Embryonic facial prominence (tissue), 1 donor: ENCODE measurements around the gene LDHB.
A peak's percentile ranks its signal among the peaks of the same experiment; 100 is the strongest.
"Not testable (repeated sequence)": the region's sequence is repeated elsewhere in the genome, so short reads cannot be mapped to it uniquely, and the experiment has no call there.

Experiments
- DNase-seq: peaks from one replicate; pipeline ENCODE4 v3.0.0-alpha.2; 2016; ENCODE audit errors: extremely low spot score

Gene LDHB

DNA sequence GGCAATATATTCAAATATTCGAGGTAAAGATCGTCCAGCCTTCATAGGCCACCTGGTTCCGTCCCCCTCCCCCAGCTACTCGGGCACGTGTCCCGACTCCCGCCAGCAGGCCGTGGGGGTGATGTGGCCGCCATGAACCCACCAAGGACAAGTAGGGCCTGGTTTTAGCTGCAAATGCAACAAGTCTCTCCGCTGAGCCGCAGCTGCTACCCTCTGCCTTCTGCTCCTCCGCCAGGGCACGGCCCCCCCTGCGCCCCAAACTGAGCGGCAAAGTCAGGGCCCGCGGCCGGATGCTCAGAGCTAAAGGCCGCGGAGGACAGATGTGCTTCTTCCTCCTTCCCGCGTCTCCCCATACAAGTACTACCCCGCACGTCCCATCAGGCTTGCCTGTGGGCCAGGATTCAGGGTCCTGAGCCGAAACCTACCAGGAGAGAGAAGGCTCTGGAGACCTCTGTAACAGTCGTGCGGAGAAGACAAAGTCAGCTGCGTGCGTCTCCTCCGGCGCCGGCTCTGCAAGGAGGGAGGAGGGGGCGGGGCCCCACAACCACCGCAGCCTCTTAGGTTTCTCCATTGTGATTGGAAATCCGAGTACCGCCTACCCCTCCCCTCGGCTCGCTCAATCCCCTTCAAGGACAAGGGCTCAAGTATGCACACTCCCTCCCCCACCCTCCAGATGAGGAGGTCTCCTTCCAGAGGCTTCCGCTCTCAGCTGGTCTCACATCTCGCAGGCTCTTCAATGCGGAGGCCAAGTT is at the start of gene LDHB:
LDHB (minus strand) TSS at position 517 of the 752 bp plus-strand sequence. CDS start 3,171 bp downstream, outside the sequence.
- peak; percentile 93 for DNase-seq

- DNase-seq: no peak
Measured at GRCh38 chr12:21704847-21705246, 47.2 kb upstream of the LDHB start.

DNA sequence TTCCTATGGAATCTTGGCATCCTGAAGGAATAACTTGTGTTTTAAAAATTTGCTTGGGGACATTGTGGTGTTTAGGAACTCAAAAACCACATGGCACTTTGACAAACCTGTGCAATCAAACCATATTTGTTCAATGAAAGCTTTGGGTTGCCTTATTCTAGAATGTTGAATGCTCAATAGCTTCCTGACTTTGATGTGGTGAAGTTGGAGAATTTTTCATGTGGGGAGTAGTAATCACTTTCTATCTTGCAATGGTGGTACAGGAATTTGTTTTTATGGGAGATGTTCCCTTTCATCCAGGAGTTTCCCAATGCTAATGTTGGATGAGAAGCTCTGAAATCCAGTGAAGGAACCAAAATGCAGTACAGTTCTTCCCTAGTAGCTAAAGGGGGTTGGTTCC is 42.2 kb upstream of the LDHB start:
- DNase-seq: no peak

DNA sequence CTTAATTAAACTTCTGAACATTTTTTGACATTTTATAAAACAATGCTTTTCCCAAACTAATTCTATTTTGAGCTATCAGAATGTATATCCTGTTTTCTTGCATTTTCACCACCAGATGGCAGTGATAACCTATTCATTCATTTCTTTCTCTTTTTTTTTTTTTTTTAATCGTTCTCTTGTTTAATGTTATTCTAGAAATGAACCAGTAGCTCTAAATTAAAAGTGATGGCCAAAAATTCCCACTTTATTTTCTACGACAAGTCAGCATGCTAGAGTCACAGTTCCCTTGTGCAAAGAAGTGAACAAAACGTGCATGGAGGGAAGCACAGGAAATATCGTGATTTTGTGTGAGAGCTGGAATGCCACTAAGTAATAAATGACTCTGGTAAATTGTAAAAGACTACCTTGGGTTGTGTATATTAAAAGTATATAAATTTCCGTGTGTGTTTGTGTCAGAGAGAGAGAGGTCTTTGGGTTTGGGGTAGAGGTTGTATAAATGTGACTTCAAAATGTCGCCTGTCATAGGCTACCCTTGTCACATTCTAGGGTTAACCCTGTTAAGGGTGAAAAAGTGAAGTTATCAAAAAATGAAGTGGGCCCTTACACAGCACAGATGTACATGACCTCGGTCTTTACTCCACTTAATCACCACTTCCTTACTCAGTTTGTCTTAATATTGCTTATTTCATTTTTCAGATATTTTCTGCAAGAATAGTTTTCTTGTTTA is 40.4 kb upstream of the LDHB start:
- no peak for DNase-seq

DNA sequence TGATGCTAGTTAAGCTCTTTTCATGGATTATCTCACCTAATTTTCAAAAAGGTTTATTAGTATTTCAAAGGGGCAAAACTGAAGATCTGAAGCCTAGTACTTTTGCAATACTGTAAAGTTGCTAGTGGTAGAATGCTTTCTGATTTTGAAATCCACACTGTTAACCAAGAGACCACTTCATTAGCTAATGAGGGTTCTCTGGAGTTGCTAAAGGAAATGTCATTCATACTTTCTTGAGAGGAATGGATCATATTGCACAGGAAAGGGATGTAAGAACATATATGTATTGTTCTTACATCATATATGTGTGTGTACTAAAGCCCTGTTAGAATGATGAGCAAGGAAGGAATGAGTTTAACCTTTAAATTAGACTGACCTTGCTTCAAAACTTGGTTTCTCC is 39.0 kb upstream of the LDHB start:
- DNase-seq: no peak

DNA sequence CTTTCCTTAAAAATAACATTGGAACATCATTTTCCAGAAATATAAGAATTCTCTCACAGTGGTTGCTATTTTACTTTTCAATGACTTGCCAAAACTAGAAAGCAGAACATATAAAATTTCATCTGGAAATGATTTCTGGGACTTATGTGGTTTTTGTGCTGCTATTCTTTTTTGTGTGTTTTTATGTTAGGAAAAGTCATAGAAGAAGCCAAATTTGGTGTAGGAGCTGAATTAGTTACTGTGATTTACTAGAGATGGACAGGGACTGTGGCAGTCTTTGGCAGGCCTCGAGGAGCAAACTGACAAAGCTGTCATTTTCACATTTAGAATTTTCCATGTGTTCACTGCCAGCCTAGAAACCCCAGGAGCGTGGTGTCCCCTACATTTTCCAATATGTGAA is 38.3 kb upstream of the LDHB start:
- DNase-seq: peak; percentile 53

DNA sequence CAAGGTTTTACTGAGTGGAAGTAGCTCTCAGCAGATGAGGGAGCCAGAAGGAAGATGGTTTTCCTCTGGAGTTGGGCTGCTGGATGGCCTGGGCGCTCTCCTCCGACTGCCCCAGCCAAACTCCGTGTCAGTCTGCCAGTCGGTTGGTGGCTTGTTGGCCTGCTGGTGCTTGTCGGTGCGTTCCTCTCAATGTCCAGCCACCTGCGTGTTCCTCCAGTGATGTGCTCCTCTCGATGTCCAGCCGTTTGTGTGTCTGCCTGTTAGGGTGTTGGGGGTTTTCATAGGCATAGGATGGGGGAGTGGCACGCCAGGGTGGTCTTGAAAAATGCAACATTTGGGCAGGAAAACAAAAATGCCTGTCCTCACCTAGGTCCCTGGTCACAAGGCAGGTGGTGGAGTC is 37.0 kb upstream of the LDHB start:
- DNase-seq: no peak

DNA sequence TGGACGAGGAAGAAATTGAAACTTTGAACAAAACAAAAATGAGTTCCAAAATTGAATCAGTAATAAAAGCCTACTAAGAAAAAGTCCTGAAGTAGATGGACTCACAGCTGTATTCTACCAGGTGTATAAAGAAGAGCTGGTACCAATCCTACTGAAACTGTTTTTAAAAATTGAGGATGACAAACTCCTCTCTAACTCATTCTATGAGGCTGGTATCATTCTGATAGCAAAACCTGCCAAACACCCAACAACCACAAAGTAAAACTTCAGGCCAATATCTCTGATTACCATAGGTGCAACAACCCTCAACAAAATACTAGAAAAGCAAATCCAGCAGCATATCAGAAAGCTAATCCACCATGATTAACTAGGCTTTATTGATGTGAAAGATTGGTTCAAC is 33.9 kb upstream of the LDHB start:
- DNase-seq: no peak

GRCh38 chr12:21690704-21691368 is 33.2 kb upstream of the LDHB start:
- DNase-seq: no peak

- no peak for DNase-seq
Measured at GRCh38 chr12:21683115-21683514, 25.5 kb upstream of the LDHB start.

GRCh38 chr12:21678959-21679358 is 21.3 kb upstream of the LDHB start:
- DNase-seq: no peak

- DNase-seq: no peak
Measured at GRCh38 chr12:21677622-21678277, 20.1 kb upstream of the LDHB start.

DNA sequence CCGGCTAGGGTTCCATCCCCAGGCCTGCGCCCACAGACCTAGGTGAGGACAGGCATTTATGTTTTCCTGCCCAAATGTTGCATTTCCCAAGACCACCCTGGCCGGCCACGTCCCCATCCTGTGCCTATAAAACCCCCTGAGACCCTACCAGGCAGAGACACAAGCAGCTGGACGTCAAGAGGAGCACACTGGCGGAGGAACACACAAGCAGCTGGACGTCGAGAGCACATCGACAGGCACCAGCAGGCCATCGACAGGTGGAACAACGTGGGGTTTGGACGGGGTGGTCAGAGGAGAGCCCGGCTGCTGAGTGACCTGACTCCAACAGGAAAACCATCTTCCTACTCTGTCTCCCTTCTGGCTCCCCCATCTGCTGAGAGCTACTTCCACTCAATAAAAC is 19.6 kb upstream of the LDHB start:
- DNase-seq: no peak

DNA sequence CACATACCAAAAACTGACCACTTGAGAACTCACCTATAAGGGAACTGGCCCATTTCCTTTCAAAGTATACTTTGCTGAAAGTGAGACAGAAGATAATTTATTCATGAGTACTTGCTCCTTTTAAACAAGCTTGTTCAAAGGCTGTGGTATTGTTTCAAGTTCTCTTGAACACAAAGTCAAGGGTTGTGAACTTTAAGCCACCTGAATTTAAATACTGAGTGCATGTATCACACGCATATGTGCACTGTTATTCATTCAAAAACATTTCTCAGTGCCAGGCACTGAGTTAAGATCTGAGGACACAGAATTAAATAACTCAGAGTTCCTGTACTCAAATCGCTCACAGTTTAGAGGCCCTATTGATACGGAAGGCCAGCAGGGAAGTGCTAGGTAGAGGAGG is 19.1 kb upstream of the LDHB start:
- no peak for DNase-seq

DNA sequence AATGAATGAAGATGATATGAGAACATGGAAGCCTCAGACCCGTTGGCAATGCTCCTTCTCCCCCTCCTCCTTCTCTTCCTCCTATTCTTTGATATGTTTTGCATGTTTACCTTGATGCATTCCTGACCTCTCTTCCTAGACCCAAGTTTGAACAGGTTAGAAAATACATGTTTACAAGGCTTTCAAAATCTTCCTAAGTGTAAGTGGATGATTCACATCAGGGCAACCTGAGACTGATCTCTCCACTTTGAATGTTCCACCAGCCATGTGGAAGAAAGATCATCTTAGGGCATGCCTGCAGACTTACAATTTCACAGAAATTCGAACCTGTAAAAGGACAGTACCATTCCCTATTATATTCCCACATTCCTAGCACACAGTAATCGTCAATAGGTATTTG is 18.0 kb upstream of the LDHB start:
- no peak for DNase-seq

GRCh38 chr12:21675096-21675495 is 17.5 kb upstream of the LDHB start:
- DNase-seq: no peak

GRCh38 chr12:21673830-21674552 is 16.3 kb upstream of the LDHB start:
- not testable (repeated sequence) for DNase-seq

- no peak for DNase-seq
Measured at GRCh38 chr12:21672146-21672545, 14.5 kb upstream of the LDHB start.

DNA sequence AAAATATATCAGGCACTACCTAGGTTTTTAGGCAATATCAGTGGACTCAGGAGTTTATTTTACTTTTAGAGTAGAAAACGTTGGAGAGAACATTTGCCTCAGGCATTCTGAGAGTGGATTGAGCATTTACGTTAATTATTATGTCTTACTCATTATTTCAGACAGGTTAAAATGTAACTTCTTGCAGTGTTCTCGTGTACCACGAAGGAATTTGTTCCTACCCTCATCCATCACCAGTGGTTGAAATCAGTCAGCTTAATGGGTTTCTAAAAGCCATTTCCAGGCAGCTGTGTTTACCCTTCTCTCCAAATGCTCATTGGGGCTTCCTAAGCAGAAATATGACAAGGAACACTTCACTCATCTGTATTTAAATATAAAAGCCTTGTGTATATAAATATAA is 9.1 kb upstream of the LDHB start:
- no peak for DNase-seq

- no peak for DNase-seq
Measured at GRCh38 chr12:21665816-21666215, 8.2 kb upstream of the LDHB start.

DNA sequence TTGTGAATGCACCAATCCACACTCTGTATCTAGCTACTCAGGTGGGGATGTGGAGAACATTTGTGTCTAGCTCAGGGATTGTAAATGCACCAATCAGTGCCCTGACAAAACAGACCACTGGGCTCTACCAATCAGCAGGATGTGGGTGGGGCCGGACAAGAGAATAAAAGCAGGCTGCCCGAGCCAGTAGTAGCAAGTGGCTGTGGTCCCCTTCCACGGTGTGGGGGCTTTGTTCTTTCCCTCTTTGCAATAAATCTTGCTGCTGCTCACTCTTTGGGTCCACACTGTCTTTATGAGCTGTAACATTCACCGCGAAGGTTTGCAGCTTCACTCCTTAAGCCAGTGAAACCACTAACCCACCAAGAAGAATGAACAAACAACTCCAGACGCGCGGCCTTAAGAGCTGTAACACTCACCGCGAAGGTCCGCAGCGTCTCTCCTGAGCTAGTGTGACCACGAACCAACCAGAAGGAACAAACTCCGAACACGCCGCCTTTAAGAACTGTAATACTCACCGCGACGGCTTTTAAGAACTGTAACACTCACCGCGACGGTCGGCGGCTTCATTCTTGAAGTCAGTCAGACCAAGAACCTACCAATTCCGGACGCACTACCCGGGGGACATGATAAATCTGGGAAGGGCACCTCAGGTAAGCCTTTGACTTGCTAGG is 4.6 kb upstream of the LDHB start:
- DNase-seq: no peak
